Endodermal cell (in vitro differentiated cells): ENCODE results near the gene FER. TPM values are rescaled to one million over a fixed set of nuclear protein-coding genes. Genes with fewer than 3 reads are reported as not detected.

Experiments used
- DNase-seq: peaks from one replicate; pipeline ENCODE4 v3.0.0-alpha.2; 2017
- H3K27ac ChIP-seq: 2 replicates; pipeline ENCODE4 v1.5.1; 2013; ENCODE audit warnings: mild to moderate bottlenecking, low read depth, low read length, moderate library complexity
- H3K27me3 ChIP-seq: 2 replicates; pipeline ENCODE4 v1.6.1; 2013; ENCODE audit warnings: mild to moderate bottlenecking, low read length, moderate library complexity; ENCODE audit not compliant: insufficient read depth, control insufficient read depth, poor library complexity, severe bottlenecking
- H3K36me3 ChIP-seq: 2 replicates; pipeline ENCODE4 v1.7.0; 2013; ENCODE audit warnings: mild to moderate bottlenecking, low read length, moderate library complexity; ENCODE audit not compliant: control insufficient read depth, insufficient read depth
- H3K4me1 ChIP-seq: one replicate; pipeline ENCODE4 v1.7.0; 2013; ENCODE audit warnings: low read length; ENCODE audit not compliant: control insufficient read depth, insufficient read depth
- H3K4me3 ChIP-seq: 2 replicates; pipeline ENCODE4 v1.5.1; 2013; ENCODE audit warnings: mild to moderate bottlenecking, low read length, moderate library complexity
- H3K9ac ChIP-seq: 2 replicates; pipeline ENCODE4 v1.6.1; 2013; ENCODE audit warnings: mild to moderate bottlenecking, low read length, moderate library complexity; ENCODE audit not compliant: poor library complexity, severe bottlenecking; ENCODE audit errors: extremely low read depth
- H3K9me3 ChIP-seq: 2 replicates; pipeline ENCODE4 v1.6.1; 2013; ENCODE audit warnings: mild to moderate bottlenecking, low read length, moderate library complexity; ENCODE audit not compliant: control insufficient read depth
- H3K27ac Mint-ChIP-seq: 2 replicates; pipeline ENCODE4 v1.8.0; 2020; ENCODE audit warnings: mixed read lengths
- H3K27me3 Mint-ChIP-seq: 2 replicates; pipeline ENCODE4 v1.8.0; 2021; ENCODE audit warnings: mild to moderate bottlenecking, mixed read lengths; ENCODE audit not compliant: insufficient read depth
- H3K36me3 Mint-ChIP-seq: 2 replicates; pipeline ENCODE4 v1.8.0; 2020; ENCODE audit warnings: low read depth, mixed read lengths
- H3K4me1 Mint-ChIP-seq: 2 replicates; pipeline ENCODE4 v1.8.0; 2020; ENCODE audit warnings: mixed read lengths
- H3K4me3 Mint-ChIP-seq: 2 replicates; pipeline ENCODE4 v1.8.0; 2020; ENCODE audit warnings: mild to moderate bottlenecking, moderate library complexity, mixed read lengths
- H3K9me3 Mint-ChIP-seq: 2 replicates; pipeline ENCODE4 v1.8.0; 2020; ENCODE audit warnings: mild to moderate bottlenecking, mixed read lengths
- CTCF ChIP-seq: fragments of 200-600 bp; sonication (generic); conservative IDR thresholded peaks from 2 replicates; pipeline ENCODE4 v1.5.0; 2021; ENCODE audit warnings: antibody characterized with exemption, mild to moderate bottlenecking
- WGBS, 2 experiments: methylation state at CpG; one replicate each; pipeline versions ENCODE4 v1.1.5 to v1.1.7; 2013; ENCODE audit warnings: missing lambda C conversion rate in 2 of 2, mixed read lengths in 1 of 2; ENCODE audit not compliant: insufficient coverage in 1 of 2, insufficient read length in 1 of 2; 5-methylcytosine and 5-hydroxymethylcytosine counted together
- total RNA-seq, 2 donors: library from RNA; stranded (reverse); fragmentation: NEBNext Ultra II Directional in 1 of 2; extraction: Animal tissue kit (Norgen Biotek cat#: 25700) in 1 of 2; gene quantifications; 2 replicates in 1 of 2; 3 replicates in 1 of 2; pipeline ENCODE4 v1.2.1, GENCODE V29; 2021

FER gene
- total RNA-seq, 2 donors from 2014 or later, result 24.5 to 26.8 TPM

- TF ChIP-seq CTCF, result no peak
- Mint-ChIP-seq H3K36me3 (no peaks in the 10 kb centered on the region), H3K27me3 (no peaks in the 10 kb centered on the region), H3K9me3 (no peaks in the 10 kb centered on the region), H3K4me3 (no peak overlapping the region), H3K4me1 (no peaks in the 10 kb centered on the region), H3K27ac (no peak overlapping the region)
- H3K4me3 ChIP-seq, result no peak overlapping the region
- no peak for DNase-seq
- no peaks in the 10 kb centered on the region for H3K36me3 ChIP-seq
- no peak overlapping the region for H3K27ac ChIP-seq
- no peaks in the 10 kb centered on the region for H3K4me1 ChIP-seq
- no peaks in the 10 kb centered on the region for H3K27me3 ChIP-seq
- H3K9ac ChIP-seq, result no peak overlapping the region
- H3K9me3 ChIP-seq, result no peaks in the 10 kb centered on the region
These were observed 395.3 kb downstream of the FER start for GRCh38 chr5:109143031-109143430.

- no peak overlapping the region for H3K27ac Mint-ChIP-seq
- H3K4me3 Mint-ChIP-seq, result no peak overlapping the region
- Histone ChIP-seq H3K9me3 (no peaks in the 10 kb centered on the region), H3K4me3 (no peak overlapping the region), H3K4me1 (no peaks in the 10 kb centered on the region), H3K36me3 (no peaks in the 10 kb centered on the region), H3K9ac (no peak overlapping the region), H3K27me3 (no peaks in the 10 kb centered on the region), H3K27ac (no peak overlapping the region)
- no peak for DNase-seq
- no peaks in the 10 kb centered on the region for H3K36me3 Mint-ChIP-seq
- H3K4me1 Mint-ChIP-seq, result no peaks in the 10 kb centered on the region
- H3K9me3 Mint-ChIP-seq, result no peaks in the 10 kb centered on the region
- H3K27me3 Mint-ChIP-seq, result no peaks in the 10 kb centered on the region
- 100% methylated on average over 1 of the region's 1 CpG; no CpG with 5 or more reads in 1 of the 2 experiments for WGBS, 2 experiments
- TF ChIP-seq CTCF, result no peak
These were observed 397.4 kb downstream of the FER start for GRCh38 chr5:109145139-109145538.

- Histone ChIP-seq H3K4me3 (no peak overlapping the region), H3K36me3 (no peaks in the 10 kb centered on the region), H3K4me1 (no peaks in the 10 kb centered on the region), H3K9me3 (no peaks in the 10 kb centered on the region), H3K27me3 (no peaks in the 10 kb centered on the region), H3K9ac (no peak overlapping the region), H3K27ac (no peak overlapping the region)
- Mint-ChIP-seq H3K9me3 (no peaks in the 10 kb centered on the region), H3K4me1 (no peaks in the 10 kb centered on the region), H3K27me3 (no peaks in the 10 kb centered on the region), H3K4me3 (no peak overlapping the region), H3K27ac (no peak overlapping the region), H3K36me3 (no peaks in the 10 kb centered on the region)
- WGBS, 2 experiments, result 92 to 100% methylated on average over 2 to 3 of the region's 3 CpGs
- no peak for DNase-seq
- TF ChIP-seq CTCF, result no peak
These were observed 398.9 kb downstream of the FER start for GRCh38 chr5:109146591-109146990.
